Mammary epithelial cell (primary cell): Measurements from ENCODE around the gene SLC35B1.

Source experiments
- EZH2 ChIP-seq: IDR thresholded peaks from 2 replicates; pipeline ENCODE4 v1.6.1; 2012; ENCODE audit warnings: low read length, inconsistent platforms, borderline replicate concordance
- TF ChIP-seq, protein P1 (sequence below), 2 donors: IDR thresholded peaks in 1 of 2; conservative IDR thresholded peaks in 1 of 2; 2 replicates each; pipeline ENCODE4 v1.5.1; 2011 to 2012; ENCODE audit warnings: inconsistent platforms in 2 of 2, low read length in 2 of 2, mild to moderate bottlenecking in 2 of 2, control low read depth in 1 of 2, low read depth in 1 of 2; ENCODE audit not compliant: insufficient read depth in 1 of 2; ENCODE audit errors: extremely low read depth in 1 of 2

GRCh38 chr17:49674507-49674906 lies 33.3 kb downstream of the SLC35B1 start:
- TF ChIP-seq, protein P1, sequence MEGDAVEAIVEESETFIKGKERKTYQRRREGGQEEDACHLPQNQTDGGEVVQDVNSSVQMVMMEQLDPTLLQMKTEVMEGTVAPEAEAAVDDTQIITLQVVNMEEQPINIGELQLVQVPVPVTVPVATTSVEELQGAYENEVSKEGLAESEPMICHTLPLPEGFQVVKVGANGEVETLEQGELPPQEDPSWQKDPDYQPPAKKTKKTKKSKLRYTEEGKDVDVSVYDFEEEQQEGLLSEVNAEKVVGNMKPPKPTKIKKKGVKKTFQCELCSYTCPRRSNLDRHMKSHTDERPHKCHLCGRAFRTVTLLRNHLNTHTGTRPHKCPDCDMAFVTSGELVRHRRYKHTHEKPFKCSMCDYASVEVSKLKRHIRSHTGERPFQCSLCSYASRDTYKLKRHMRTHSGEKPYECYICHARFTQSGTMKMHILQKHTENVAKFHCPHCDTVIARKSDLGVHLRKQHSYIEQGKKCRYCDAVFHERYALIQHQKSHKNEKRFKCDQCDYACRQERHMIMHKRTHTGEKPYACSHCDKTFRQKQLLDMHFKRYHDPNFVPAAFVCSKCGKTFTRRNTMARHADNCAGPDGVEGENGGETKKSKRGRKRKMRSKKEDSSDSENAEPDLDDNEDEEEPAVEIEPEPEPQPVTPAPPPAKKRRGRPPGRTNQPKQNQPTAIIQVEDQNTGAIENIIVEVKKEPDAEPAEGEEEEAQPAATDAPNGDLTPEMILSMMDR (conservative IDR thresholded peaks at IDR 0.05 in 1 of 2, IDR thresholded peaks at IDR 0.05 in 1 of 2; ENCODE audit: extremely low read depth in 1 of 2, insufficient read depth in 1 of 2, low read depth in 1 of 2, low read length in 2 of 2): no peak
- no peak for TF ChIP-seq EZH2
